Transverse colon (tissue), 4 donors: ENCODE measurements around the gene PTPRS. TPM values are rescaled to one million over a fixed set of nuclear protein-coding genes. Genes with fewer than 3 reads are reported as not detected.

Source experiments
- DNase-seq: peaks from one replicate; pipeline ENCODE4 v3.0.0-alpha.2; 2019
- H3K27ac ChIP-seq, 4 donors: fragments of 200-600 bp; sonication (generic); 2 replicates each; pipeline ENCODE4 v1.5.1; 2016 to 2018; ENCODE audit warnings: inconsistent platforms in 4 of 4
- H3K27me3 ChIP-seq: fragments of 200-600 bp; sonication (generic); 2 replicates; pipeline ENCODE4 v1.5.1; 2017; ENCODE audit warnings: inconsistent platforms
- H3K36me3 ChIP-seq, 4 donors: fragments of 200-600 bp; sonication (generic); 2 replicates each; pipeline ENCODE4 v1.5.1; 2017 to 2019; ENCODE audit warnings: inconsistent platforms in 4 of 4
- H3K4me1 ChIP-seq, 4 donors: fragments of 200-600 bp; sonication (generic); 2 replicates each; pipeline ENCODE4 v1.5.1; 2017 to 2020; ENCODE audit warnings: inconsistent platforms in 4 of 4
- H3K4me3 ChIP-seq, 4 donors: fragments of 200-600 bp; sonication (generic); 1 replicate in 1 of 4; 2 replicates in 3 of 4; pipeline versions ENCODE4 v1.5.1 to v1.6.1; 2017 to 2019; ENCODE audit warnings: inconsistent platforms in 4 of 4
- H3K9me3 ChIP-seq, 2 donors: fragments of 200-600 bp; sonication (generic); 2 replicates each; pipeline ENCODE4 v1.5.1; 2017 to 2019; ENCODE audit warnings: inconsistent platforms in 2 of 2
- EP300 ChIP-seq: sonication (generic); formaldehyde crosslinking; IDR thresholded peaks from one replicate; pipeline ENCODE4 v1.6.1; 2017; ENCODE audit warnings: antibody characterized with exemption, low read depth
- POLR2A ChIP-seq: fragments of 450-650 bp; IDR thresholded peaks from one replicate; pipeline ENCODE4 v1.6.1; 2016; ENCODE audit warnings: antibody characterized with exemption, mild to moderate bottlenecking, moderate library complexity
- POLR2AphosphoS5 ChIP-seq, 3 donors: sonication (generic); formaldehyde crosslinking; IDR thresholded peaks; one replicate each; pipeline ENCODE4 v1.6.1; 2016; ENCODE audit warnings: antibody characterized with exemption in 3 of 3
- WGBS, 2 donors: methylation state at CpG; one replicate each; pipeline ENCODE4 v1.1.5; 2018; ENCODE audit warnings: low coverage in 1 of 2; 5-methylcytosine and 5-hydroxymethylcytosine counted together
- in situ Hi-C, 4 donors: fragments of 200-750 bp; cut with MboI; loops; one replicate each; pipeline versions ENCODE4 v1.15.0 to v1.15.1; 2017; ENCODE audit warnings: low sequenced_read_pairs in 3 of 4, low pct_ligation_motif_present in 1 of 4, low pct_unique_long_range_greater_than_20kb in 1 of 4
- intact Hi-C: fragments of 100-400 bp; cut with DNase I; formaldehyde crosslinking; loops from one replicate; pipeline ENCODE4 v1.15.1; 2023; ENCODE audit warnings: low total_unique reads
- total RNA-seq, 4 donors: library from RNA; depleted of rRNA; stranded (reverse); fragments of >200 nt; gene quantifications; one replicate each; pipeline ENCODE4 v1.1.0, GENCODE V29; 2016
- TF ChIP-seq, protein P1 (sequence below), 5 experiments: fragments of 200-600 bp in 3 of 5; fragments of 450-650 bp in 2 of 5; sonication (generic) in 3 of 5; IDR thresholded peaks; 1 replicate in 2 of 5; 2 replicates in 3 of 5; pipeline ENCODE4 v1.5.1; 2016 to 2017; ENCODE audit warnings: antibody characterized with exemption in 5 of 5, inconsistent platforms in 3 of 5, mild to moderate bottlenecking in 2 of 5, moderate library complexity in 1 of 5

PTPRS gene
- total RNA-seq, 4 donors from 2014 or later: 38.3 to 91.5 (median 58.5) TPM

DNA sequence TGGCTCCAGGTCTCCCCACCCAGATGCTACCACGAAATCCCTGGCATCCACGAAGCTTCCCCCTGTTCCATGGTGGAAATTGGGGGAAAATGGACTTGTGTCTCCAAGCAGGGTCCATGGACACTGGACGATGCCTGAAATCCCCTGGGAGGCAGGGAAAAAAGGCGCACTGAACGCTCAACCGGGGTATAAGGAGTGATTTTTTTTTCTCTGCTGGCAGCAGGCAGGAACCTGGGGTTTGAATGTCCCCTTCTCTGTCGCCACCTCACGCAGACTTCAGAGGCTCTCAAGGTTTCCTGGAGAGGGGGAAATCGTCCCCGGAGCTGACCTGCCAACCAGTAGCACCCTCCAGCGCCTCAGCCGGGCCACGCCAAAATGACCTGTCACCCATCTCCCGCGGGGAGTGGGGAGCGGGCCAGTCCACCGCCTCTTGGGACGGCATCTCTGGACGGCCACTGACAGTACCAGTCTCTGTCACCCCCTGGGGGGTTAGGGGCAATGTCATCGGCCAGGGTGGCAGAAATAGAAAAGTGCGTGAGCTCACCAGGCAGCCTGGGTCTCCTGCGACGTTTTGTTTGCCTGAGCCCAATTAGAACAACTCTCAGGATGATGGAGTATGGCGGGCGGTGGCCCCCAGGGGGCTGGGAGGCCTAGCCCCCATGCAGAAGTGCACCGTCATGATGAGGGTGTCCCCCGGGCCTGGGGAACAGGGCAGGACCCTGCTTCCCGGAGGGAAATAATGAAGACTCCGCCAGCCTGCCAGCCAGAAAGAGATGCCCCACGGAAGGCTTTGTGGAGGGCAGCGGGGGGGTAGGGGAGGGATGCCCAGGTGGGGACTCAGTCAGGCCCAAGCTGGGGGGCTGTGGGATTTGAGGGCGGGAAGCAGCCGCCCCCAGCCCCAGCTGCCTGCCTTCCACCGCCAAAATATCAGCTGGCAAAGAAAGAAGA, 2.6 kb downstream of the PTPRS start:
- no peak for TF ChIP-seq EP300
- no peak for TF ChIP-seq POLR2AphosphoS5 (IDR thresholded peaks at IDR 0.05)
- TF ChIP-seq, protein P1, sequence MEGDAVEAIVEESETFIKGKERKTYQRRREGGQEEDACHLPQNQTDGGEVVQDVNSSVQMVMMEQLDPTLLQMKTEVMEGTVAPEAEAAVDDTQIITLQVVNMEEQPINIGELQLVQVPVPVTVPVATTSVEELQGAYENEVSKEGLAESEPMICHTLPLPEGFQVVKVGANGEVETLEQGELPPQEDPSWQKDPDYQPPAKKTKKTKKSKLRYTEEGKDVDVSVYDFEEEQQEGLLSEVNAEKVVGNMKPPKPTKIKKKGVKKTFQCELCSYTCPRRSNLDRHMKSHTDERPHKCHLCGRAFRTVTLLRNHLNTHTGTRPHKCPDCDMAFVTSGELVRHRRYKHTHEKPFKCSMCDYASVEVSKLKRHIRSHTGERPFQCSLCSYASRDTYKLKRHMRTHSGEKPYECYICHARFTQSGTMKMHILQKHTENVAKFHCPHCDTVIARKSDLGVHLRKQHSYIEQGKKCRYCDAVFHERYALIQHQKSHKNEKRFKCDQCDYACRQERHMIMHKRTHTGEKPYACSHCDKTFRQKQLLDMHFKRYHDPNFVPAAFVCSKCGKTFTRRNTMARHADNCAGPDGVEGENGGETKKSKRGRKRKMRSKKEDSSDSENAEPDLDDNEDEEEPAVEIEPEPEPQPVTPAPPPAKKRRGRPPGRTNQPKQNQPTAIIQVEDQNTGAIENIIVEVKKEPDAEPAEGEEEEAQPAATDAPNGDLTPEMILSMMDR (IDR thresholded peaks at IDR 0.05): no peak
- no peak for TF ChIP-seq POLR2A
- no peak for DNase-seq
- in situ Hi-C loops: no loop called here
- Histone ChIP-seq H3K27me3 (peaks cover 64% of the 10 kb centered on the region), H3K4me3 (no peak overlapping the region), H3K4me1 (peaks cover 0 to 18% (median 11%) of the 10 kb centered on the region in 4 donors), H3K9me3 (no peaks in the 10 kb centered on the region), H3K36me3 (no peaks in the 10 kb centered on the region), H3K27ac (no peak overlapping the region)
- 57% methylated on average over 34 of the region's 34 CpGs; no CpG with 5 or more reads in 1 of the 2 donors for WGBS, 2 donors
- intact Hi-C loops: no loop called here

DNA sequence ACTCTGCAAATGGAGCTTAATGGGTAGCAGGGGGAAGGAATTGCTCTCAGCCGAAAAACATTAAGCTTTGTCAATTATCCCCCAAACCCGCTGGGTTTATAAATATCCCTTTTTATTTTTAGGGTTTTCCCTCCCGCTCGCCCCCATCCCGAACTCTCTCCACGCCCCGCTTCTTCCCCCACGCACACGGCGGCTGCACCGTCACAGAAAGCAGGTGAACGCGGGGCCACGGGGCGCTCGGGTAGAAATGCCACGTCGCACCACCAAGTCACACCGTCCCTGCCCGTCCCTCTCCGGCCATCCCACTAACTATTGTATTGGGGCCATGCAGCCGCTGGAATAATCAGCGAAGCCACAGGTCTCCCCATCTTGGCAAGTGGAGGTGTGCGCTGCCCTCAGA, 3.5 kb downstream of the PTPRS start:
- Histone ChIP-seq H3K4me1 (peaks cover 0 to 18% (median 11%) of the 10 kb centered on the region in 4 donors), H3K4me3 (no peak overlapping the region), H3K27ac (no peak overlapping the region), H3K36me3 (no peaks in the 10 kb centered on the region), H3K27me3 (peaks cover 64% of the 10 kb centered on the region), H3K9me3 (no peaks in the 10 kb centered on the region)
- no peak for TF ChIP-seq POLR2AphosphoS5 (IDR thresholded peaks at IDR 0.05)
- no peak for TF ChIP-seq POLR2A
- TF ChIP-seq EP300: no peak
- TF ChIP-seq, protein P1 (IDR thresholded peaks at IDR 0.05): no peak
- WGBS, 2 donors: 72 to 87% methylated on average over 3 to 24 of the region's 24 CpGs
- in situ Hi-C loops (no loop called here), intact Hi-C loops (no loop called here)
- no peak for DNase-seq

DNA sequence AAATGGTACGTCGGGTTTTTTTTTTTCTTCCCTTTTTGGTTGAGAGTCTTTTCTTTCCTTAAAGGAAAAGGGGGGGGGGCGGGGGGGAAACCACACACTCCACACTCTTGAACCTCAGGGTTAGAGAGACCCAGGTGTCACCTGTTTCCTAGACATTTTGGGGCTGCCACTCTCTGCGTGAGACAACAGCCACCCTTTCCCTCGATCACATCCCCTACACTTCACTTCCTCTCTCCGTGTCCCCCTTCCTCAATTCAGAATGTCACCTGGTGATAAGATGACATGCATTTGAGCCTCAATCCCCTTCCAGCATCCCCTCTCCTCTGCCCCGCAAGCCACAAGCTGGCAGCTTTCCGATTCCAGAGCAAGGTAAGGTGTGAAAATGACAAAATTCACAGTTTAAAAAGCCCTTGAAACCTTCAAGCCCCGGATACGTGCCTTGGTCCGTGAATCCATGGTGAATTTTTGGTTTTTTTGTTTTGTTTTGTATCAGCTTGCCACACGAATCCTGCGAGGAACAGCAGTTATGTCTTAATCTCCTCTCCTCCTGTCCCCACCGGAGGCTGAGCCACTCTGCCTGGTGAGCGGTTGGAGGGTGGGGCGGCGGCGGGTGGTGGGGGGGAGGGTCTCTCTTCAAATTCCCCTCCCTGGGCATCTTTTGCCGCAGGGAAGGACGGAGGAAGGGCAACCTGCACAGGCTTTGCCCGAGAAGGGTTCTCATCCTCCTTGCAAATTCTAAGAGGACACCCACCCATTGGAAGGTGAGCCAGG, 4.2 kb downstream of the PTPRS start:
- Histone ChIP-seq H3K27ac (no peak overlapping the region), H3K27me3 (peaks cover 64% of the 10 kb centered on the region), H3K4me3 (no peak overlapping the region), H3K4me1 (peaks cover 0 to 18% (median 11%) of the 10 kb centered on the region in 4 donors), H3K9me3 (no peaks in the 10 kb centered on the region), H3K36me3 (no peaks in the 10 kb centered on the region)
- intact Hi-C loops: no loop called here
- TF ChIP-seq, protein P1 (IDR thresholded peaks at IDR 0.05): no peak
- no peak for TF ChIP-seq POLR2AphosphoS5 (IDR thresholded peaks at IDR 0.05)
- no peak for TF ChIP-seq EP300
- TF ChIP-seq POLR2A: no peak
- in situ Hi-C loops: no loop called here
- no peak for DNase-seq
- WGBS, 2 donors: 43 to 46% methylated on average over 9 to 21 of the region's 21 CpGs

DNA sequence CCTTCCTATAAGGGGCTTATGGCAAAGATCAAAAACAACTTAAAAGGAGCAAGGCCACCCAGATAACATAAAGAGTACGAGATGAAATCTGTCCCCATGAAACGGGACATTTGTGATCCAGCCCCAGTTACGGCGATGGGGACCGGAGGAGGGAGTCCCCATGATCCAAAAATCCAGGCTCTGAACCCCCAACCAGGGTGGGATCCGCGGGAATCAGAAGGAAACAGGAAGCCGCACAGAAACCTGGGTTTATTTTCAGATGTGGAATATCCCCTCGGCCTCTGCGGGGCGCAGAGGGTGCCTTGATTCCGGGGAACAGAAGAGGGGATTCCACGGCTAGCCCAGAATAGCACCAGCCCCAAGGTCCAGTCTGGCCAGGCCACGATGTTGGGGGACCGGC, 5.0 kb downstream of the PTPRS start:
- H3K9me3 ChIP-seq: no peaks in the 10 kb centered on the region
- no peak overlapping the region for H3K27ac ChIP-seq
- peaks cover 0 to 14% (median 11%) of the 10 kb centered on the region in 4 donors for H3K4me1 ChIP-seq
- H3K36me3 ChIP-seq: no peaks in the 10 kb centered on the region
- intact Hi-C loops (no loop called here), in situ Hi-C loops (no loop called here)
- WGBS, 2 donors: 60 to 67% methylated on average over 1 to 15 of the region's 15 CpGs
- peaks cover 60% of the 10 kb centered on the region for H3K27me3 ChIP-seq
- no peak overlapping the region for H3K4me3 ChIP-seq
- DNase-seq: no peak
- TF ChIP-seq EP300 (no peak), POLR2AphosphoS5 (IDR thresholded peaks at IDR 0.05) (no peak), POLR2A (no peak)
- TF ChIP-seq, protein P1 (IDR thresholded peaks at IDR 0.05): no peak
